ENCODE measurements around the gene HEATR1. TPM values are rescaled to one million over a fixed set of nuclear protein-coding genes. Genes with fewer than 3 reads are reported as not detected.
A peak's percentile ranks its signal among the peaks of the same experiment; 100 is the strongest.
"Not testable (repeated sequence)": the region's sequence is repeated elsewhere in the genome, so short reads cannot be mapped to it uniquely, and the experiment has no call there.

The HEATR1 gene
- total and polyA plus RNA-seq, 4 donors: 11.6 to 30.9 (median 19.8) TPM

DNA sequence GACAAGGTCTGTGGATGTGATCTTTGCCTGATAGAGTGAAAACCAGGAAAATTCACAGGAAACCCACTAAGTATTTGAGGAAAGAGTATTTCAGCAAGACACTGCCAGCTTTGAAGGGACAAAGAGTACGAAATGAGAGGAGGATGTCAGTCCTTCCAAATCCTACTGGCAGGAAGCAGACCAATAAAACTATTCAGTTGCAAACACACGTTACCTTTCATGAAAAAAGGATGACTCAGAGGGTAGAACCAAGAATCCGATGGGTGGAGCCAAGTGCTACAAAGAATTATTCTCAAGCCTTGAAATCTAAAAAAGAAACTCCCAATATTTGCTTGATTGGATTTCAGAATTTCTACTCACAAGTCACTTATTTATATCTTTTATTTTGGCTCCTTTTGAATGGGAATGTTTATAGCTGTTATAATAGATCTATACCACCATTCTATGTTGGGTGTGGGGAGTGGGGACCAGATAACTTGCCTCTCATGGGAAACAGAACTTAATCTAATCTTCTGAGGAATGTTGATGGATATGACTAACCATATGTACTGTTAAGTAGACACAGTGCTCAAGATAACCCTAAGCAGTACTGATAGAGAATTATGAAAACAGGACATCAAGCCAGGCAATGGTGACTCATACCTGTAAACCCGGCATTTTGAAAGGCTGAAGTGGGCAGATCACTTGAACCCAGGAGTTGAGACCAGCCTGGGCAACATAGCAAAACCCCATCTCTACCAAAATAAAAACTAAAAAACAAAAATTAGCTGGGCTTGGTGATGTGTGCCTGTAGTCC is 19.3 kb upstream of the HEATR1 start:
- no peak overlapping the region for H3K27ac ChIP-seq (ENCODE audit: low read depth, low read length)
- no CpG with 5 or more reads among the region's 4 CpGs for WGBS (ENCODE audit: insufficient coverage)

DNA sequence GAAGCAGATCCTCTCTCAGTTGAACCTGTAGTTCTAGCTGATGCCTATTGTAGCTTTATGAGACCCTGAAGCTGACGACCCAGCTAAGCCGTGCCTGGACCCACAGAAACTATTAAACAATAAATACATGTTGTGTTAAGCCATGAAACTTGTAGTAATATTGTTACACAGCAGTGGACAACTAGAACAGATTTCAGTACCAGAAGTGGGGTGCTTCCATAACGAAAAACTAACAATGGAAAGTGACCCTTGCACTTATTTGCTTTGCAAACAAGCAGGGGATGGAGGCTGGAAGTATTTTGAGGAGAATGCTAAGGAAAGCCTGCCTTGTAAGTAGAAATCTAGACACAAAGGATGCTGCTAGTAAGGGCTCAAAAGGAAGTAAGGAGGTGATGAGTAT is 18.1 kb upstream of the HEATR1 start:
- Histone ChIP-seq H3K27me3 (ENCODE audit: control insufficient read depth, insufficient read depth, low read length) (no peaks in the 10 kb centered on the region), H3K27ac (ENCODE audit: low read depth, low read length) (no peak overlapping the region), H3K4me1 (ENCODE audit: control insufficient read depth, insufficient read depth, low read length) (no peaks in the 10 kb centered on the region), H3K36me3 (ENCODE audit: control insufficient read depth, insufficient read depth, low read length) (no peaks in the 10 kb centered on the region), H3K9me3 (ENCODE audit: control insufficient read depth, insufficient read depth, low read length) (no peaks in the 10 kb centered on the region), H3K4me3 (ENCODE audit: low read depth, low read length) (no peak overlapping the region)
- WGBS (ENCODE audit: insufficient coverage): 89% methylated on average over 1 of the region's 3 CpGs
- no peak for DNase-seq (ENCODE audit: low read depth in 4 of 6, low spot score in 6 of 6)

More for the DNA sequence above, 19.3 kb upstream of the HEATR1 start:
- Histone ChIP-seq H3K9me3 (ENCODE audit: control insufficient read depth, insufficient read depth, low read length) (no peaks in the 10 kb centered on the region), H3K4me3 (ENCODE audit: low read depth, low read length) (no peak overlapping the region), H3K4me1 (ENCODE audit: control insufficient read depth, insufficient read depth, low read length) (no peaks in the 10 kb centered on the region), H3K36me3 (ENCODE audit: control insufficient read depth, insufficient read depth, low read length) (no peaks in the 10 kb centered on the region), H3K27me3 (ENCODE audit: control insufficient read depth, insufficient read depth, low read length) (no peaks in the 10 kb centered on the region)
- no peak for DNase-seq (ENCODE audit: low read depth in 4 of 6, low spot score in 6 of 6)

DNA sequence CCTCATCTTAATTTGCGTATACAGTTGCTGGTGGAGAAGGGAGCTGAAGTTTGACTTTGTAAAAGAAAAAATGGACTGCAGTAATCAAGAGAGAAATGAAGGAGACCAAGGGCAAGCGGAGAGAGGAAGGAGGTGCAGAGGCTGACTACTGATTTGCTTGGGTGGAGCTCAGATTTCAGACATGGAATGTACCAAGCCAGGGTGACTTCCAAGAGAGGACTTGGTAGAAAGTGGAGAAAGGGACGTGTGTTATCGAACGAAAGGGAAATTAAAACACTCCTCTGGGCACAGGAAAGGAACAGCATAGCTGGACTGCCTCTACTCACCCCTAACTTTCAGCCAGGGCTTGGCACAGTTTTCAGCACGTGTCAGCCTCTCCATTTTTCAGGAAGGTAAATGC is 15.1 kb upstream of the HEATR1 start:
- H3K9me3 ChIP-seq (ENCODE audit: control insufficient read depth, insufficient read depth, low read length): no peaks in the 10 kb centered on the region
- H3K36me3 ChIP-seq (ENCODE audit: control insufficient read depth, insufficient read depth, low read length): no peaks in the 10 kb centered on the region
- no peak overlapping the region for H3K4me3 ChIP-seq (ENCODE audit: low read depth, low read length)
- no peak for DNase-seq (ENCODE audit: low read depth in 4 of 6, low spot score in 6 of 6)
- H3K4me1 ChIP-seq (ENCODE audit: control insufficient read depth, insufficient read depth, low read length): no peaks in the 10 kb centered on the region
- H3K27me3 ChIP-seq (ENCODE audit: control insufficient read depth, insufficient read depth, low read length): no peaks in the 10 kb centered on the region
- no peak overlapping the region for H3K27ac ChIP-seq (ENCODE audit: low read depth, low read length)
- 87% methylated on average over 2 of the region's 6 CpGs for WGBS (ENCODE audit: insufficient coverage)

DNA sequence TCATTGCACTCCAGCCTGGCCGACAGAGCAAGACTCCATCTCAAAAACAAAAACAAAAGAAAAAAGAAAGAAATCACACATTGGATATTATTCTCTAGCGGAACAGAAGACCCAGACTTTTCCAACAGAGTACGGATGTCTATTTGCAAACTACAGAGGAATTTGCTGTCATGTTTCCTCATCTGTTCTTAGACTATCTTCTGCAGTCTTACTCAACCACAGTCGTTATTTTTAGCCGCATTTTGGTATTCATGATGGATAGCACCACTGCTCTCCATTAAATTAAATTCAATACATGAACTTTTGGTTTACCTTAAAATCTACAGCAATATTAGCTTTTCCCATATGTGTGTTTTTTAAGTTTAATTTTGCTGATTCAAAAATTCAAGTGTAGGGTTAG is 14.2 kb upstream of the HEATR1 start:
- Histone ChIP-seq H3K27me3 (ENCODE audit: control insufficient read depth, insufficient read depth, low read length) (no peaks in the 10 kb centered on the region), H3K36me3 (ENCODE audit: control insufficient read depth, insufficient read depth, low read length) (no peaks in the 10 kb centered on the region), H3K9me3 (ENCODE audit: control insufficient read depth, insufficient read depth, low read length) (no peaks in the 10 kb centered on the region), H3K4me1 (ENCODE audit: control insufficient read depth, insufficient read depth, low read length) (no peaks in the 10 kb centered on the region), H3K27ac (ENCODE audit: low read depth, low read length) (no peak overlapping the region), H3K4me3 (ENCODE audit: low read depth, low read length) (no peak overlapping the region)
- DNase-seq (ENCODE audit: low read depth in 4 of 6, low spot score in 6 of 6): no peak
- WGBS (ENCODE audit: insufficient coverage): no CpG with 5 or more reads among the region's 5 CpGs

DNA sequence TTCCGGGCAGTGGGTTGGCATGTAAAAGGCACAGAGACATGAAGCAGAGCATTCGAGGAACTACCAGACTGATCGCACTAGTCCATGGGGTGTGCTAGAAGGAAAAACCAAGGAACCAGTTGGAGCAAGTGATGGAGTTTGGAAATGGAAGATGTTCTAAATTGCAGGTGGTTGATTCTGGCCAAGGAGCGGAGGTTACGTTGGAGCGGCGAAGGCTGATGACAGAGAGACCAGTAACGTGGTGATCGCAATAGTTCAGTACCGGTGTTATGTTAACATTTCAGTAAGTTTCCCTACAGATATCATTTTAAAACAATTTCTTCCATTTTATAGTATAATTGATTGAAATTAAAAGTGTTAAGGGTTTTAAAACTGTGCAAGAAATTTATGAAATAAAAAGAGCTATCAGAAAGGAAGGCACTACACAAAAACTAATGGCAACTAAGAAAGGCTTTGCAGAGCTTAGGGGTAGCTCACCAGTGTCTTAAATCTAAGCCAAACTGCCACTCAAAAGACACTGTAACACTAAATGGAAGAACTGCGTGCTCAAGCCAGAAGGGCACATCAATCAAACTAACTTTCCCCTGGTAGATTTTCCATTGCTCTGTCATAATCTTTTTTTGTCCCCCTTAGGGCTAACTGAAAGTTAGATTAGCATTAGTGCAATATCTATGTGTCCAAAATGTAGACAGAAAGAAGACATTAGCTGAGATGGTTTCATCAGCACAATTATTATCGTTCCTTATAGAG is 11.3 kb upstream of the HEATR1 start:
- no peaks in the 10 kb centered on the region for H3K27me3 ChIP-seq (ENCODE audit: control insufficient read depth, insufficient read depth, low read length)
- no peak overlapping the region for H3K27ac ChIP-seq (ENCODE audit: low read depth, low read length)
- H3K4me3 ChIP-seq (ENCODE audit: low read depth, low read length): no peak overlapping the region
- H3K36me3 ChIP-seq (ENCODE audit: control insufficient read depth, insufficient read depth, low read length): no peaks in the 10 kb centered on the region
- WGBS (ENCODE audit: insufficient coverage): 90% methylated on average over 3 of the region's 12 CpGs
- H3K9me3 ChIP-seq (ENCODE audit: control insufficient read depth, insufficient read depth, low read length): no peaks in the 10 kb centered on the region
- DNase-seq (ENCODE audit: low read depth in 4 of 6, low spot score in 6 of 6): peak in 1 of 6 donors; percentile 6
- no peaks in the 10 kb centered on the region for H3K4me1 ChIP-seq (ENCODE audit: control insufficient read depth, insufficient read depth, low read length)

DNA sequence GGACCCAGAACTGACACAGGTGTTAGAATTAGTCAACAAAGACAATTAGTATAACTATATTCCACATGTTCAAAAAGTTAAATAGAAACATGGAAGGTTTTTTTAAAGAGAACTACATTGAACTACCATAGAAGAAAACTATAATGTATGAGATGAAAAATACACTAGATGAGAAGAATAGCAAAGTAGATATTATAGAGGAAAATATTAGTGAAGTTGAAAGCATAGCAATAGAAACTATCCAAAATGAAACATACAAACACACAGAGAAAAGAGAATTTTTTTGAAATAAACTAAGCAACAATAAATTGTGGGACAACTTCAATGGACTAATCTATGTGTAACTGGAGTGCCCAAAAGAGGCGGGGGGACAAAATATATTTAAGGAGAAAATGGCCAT is 8.0 kb upstream of the HEATR1 start:
- H3K36me3 ChIP-seq (ENCODE audit: control insufficient read depth, insufficient read depth, low read length): no peaks in the 10 kb centered on the region
- WGBS (ENCODE audit: insufficient coverage): no CpG with 5 or more reads among the region's 1 CpG

DNA sequence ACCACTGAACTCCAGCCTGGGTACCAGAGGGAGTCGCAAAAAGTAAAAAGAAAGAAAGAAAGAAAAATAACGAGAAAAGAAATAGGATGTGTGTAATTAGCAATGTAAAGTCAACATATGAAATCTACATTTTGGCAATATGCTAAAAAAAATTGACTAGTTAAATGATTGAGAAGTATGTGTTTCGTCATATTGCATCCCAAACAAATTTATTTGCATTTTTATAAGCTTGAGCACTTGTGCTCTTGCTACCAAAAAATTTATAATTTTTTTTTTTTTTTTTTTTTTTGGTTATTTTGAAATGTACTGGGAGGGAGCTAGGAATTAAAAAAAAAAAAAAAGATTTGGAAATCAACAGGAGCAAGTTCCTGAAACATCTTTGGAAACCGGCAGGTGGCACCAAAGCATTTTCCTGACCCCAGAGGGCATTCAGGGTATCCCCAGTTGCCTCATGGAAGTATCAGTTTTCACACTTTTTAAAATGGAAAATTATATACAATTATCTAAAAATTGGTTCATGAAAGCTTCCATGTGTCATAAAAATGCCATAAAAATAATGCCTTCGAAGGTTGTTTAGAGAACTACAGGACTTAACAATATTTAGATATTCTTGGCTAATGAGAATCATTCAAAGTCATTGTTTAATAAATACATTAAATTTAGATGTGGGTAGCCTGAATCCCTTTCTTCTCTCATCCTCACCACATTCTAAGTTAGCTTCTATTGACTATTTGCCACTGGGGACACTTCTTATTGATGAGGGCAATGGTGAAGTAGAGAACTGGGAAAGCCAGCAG is 4.8 kb upstream of the HEATR1 start:
- peak in 5 of 6 donors; percentile 32 to 89 (median 52) for DNase-seq (ENCODE audit: low read depth in 4 of 6, low spot score in 6 of 6)
- no peak overlapping the region for H3K4me3 ChIP-seq (ENCODE audit: low read depth, low read length)
- WGBS (ENCODE audit: insufficient coverage): no CpG with 5 or more reads among the region's 5 CpGs
- H3K27me3 ChIP-seq (ENCODE audit: control insufficient read depth, insufficient read depth, low read length): no peaks in the 10 kb centered on the region
- H3K9me3 ChIP-seq (ENCODE audit: control insufficient read depth, insufficient read depth, low read length): no peaks in the 10 kb centered on the region
- H3K27ac ChIP-seq (ENCODE audit: low read depth, low read length): no peak overlapping the region
- peaks cover 6% of the 10 kb centered on the region for H3K4me1 ChIP-seq (ENCODE audit: control insufficient read depth, insufficient read depth, low read length)
- no peaks in the 10 kb centered on the region for H3K36me3 ChIP-seq (ENCODE audit: control insufficient read depth, insufficient read depth, low read length)

More for the DNA sequence above, 8.0 kb upstream of the HEATR1 start:
- Histone ChIP-seq H3K27ac (ENCODE audit: low read depth, low read length) (no peak overlapping the region), H3K4me3 (ENCODE audit: low read depth, low read length) (no peak overlapping the region), H3K9me3 (ENCODE audit: control insufficient read depth, insufficient read depth, low read length) (no peaks in the 10 kb centered on the region), H3K27me3 (ENCODE audit: control insufficient read depth, insufficient read depth, low read length) (no peaks in the 10 kb centered on the region), H3K4me1 (ENCODE audit: control insufficient read depth, insufficient read depth, low read length) (no peaks in the 10 kb centered on the region)
- no peak for DNase-seq (ENCODE audit: low read depth in 4 of 6, low spot score in 6 of 6)

DNA sequence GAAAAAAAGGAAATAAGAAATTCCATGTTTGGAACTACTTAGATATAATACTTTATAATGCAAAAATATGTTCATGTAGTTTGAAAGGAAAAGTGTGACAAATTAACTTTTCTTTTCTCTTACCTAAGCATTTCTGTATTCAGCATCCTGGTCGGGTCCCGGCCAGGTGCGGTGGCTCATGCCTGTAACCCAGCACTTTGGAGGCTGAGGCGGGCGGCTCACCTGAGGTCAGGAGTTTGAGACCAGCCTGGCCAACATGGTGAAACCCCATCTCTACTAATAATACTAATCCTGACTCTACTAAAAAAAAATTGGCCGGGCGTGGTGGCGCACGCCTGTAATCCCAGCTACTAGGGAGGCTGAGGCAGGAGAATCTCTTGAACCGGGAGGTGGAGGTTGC is 3.3 kb upstream of the HEATR1 start:
- H3K4me3 ChIP-seq (ENCODE audit: low read depth, low read length); H3K9me3 ChIP-seq (ENCODE audit: control insufficient read depth, insufficient read depth, low read length); H3K27ac ChIP-seq (ENCODE audit: low read depth, low read length); DNase-seq (ENCODE audit: low read depth in 4 of 6, low spot score in 6 of 6); H3K27me3 ChIP-seq (ENCODE audit: control insufficient read depth, insufficient read depth, low read length); H3K4me1 ChIP-seq (ENCODE audit: control insufficient read depth, insufficient read depth, low read length); H3K36me3 ChIP-seq (ENCODE audit: control insufficient read depth, insufficient read depth, low read length): not testable (repeated sequence)
- 100% methylated on average over 5 of the region's 10 CpGs for WGBS (ENCODE audit: insufficient coverage)

DNA sequence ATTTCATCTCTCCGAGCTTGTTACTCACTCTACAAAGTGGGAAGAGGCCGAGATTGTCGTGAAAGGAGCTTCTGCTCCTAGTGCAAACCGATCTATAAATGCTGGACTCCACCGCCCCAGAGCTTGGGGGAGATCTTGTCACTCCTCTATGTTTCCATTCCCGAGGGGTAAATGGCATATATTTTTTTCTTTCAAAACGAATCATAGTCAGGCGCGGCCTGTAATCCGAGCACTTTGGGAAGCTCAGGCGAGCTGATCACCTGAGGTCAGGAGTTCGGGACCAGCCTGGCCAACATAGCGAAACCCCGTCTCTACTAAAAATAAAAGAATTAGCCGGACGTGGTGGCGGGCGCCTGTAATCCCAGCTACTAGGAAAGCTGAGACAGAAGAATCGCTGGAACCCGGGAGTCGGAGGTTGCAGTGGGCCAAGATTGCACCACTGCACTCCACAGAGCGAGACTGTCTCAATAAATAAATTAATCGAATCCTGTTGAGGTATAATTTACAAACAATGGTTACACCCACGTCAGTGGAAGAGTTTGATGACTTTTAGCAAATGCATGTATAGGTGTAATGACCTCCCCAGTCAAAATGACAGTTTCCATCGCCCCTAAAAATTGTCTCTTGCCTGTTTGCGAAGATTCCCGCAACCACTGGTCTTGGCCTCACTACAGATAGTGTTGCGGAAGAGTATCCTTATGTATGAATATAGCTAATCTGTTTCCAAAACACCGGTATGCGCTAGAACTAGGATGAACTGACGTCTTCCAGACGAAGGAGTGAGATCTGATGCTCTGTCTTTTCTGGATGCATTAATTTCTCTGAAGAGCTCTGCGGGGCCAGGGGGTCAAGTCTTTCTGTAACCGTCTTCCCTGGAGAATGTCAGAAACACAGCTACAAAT is 840 bp upstream of the HEATR1 start:
- no peaks in the 10 kb centered on the region for H3K27me3 ChIP-seq (ENCODE audit: control insufficient read depth, insufficient read depth, low read length)
- peaks cover 7% of the 10 kb centered on the region for H3K36me3 ChIP-seq (ENCODE audit: control insufficient read depth, insufficient read depth, low read length)
- H3K4me3 ChIP-seq (ENCODE audit: low read depth, low read length): peak overlapping the region; percentile 92
- no peaks in the 10 kb centered on the region for H3K9me3 ChIP-seq (ENCODE audit: control insufficient read depth, insufficient read depth, low read length)
- peak overlapping the region; percentile 78 for H3K27ac ChIP-seq (ENCODE audit: low read depth, low read length)
- DNase-seq (ENCODE audit: low read depth in 4 of 6, low spot score in 6 of 6): no peak
- H3K4me1 ChIP-seq (ENCODE audit: control insufficient read depth, insufficient read depth, low read length): peaks cover 6% of the 10 kb centered on the region
- 76% methylated on average over 22 of the region's 34 CpGs for WGBS (ENCODE audit: insufficient coverage)
